HG03571 (cell line): ENCODE results near the gene CLBA1.

Source experiments
- ATAC-seq: cut with Tn5 transposase; IDR thresholded peaks from one replicate; pipeline ENCODE4 v1.9.1; 2021; ENCODE audit not compliant: unreplicated experiment

The CLBA1 gene

DNA sequence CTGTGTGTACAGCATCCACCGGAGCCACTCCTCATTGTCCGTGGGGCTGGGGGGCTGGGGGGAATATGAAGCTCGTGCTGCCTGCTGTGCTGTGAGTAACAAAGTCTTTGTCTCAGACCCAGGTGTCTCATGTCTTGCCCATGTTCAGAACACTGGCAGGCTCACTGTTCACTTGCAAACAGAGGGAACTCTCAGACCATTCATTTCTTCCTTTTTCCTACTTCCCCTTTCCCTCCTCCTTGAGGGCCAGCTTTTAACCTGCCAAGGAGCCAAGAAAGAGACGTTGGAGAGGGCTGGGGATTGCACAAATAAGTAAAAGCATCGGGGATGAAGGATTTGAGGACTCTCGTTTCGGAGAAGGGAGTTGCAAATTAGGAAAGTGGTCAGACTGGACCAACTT is 58.1 kb downstream of the CLBA1 start:
- ATAC-seq: no peak
